ENCODE measurements around the gene HRH2.

DNA sequence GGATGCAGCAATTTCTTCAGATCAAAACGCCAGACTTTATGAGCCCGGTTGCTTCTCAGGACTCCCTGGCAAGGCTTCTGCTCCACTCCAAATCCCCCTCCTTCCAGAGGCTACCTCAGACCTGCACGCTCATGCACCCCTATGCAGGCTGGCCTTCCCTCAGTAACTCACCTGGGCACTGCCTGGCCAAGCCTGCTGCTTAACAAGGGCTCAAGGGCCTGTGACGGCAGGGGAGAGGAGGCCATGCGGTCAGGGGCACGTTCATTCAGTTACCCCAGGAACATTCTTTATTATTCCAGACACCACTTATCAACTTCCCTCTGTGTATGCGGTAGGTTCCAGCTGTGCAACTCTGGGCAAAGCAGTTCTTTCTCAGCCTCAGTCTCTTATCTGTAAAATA is 79.6 kb downstream of the HRH2 start:
- TF ChIP-seq POLR2AphosphoS5 (IDR thresholded peaks at IDR 0.05; ENCODE audit: low read depth, low read length) (no peak), REST (IDR thresholded peaks at IDR 0.05; ENCODE audit: insufficient read depth in 1 of 2, low read depth in 2 of 2, low read length in 2 of 2) (no peak), SIN3A (IDR thresholded peaks at IDR 0.05; ENCODE audit: borderline replicate concordance, insufficient read depth, low read length) (no peak), TAF1 (IDR thresholded peaks at IDR 0.05; ENCODE audit: borderline replicate concordance, insufficient read depth, low read length) (no peak), FOXP2 (optimal IDR thresholded peaks at IDR 0.05; ENCODE audit: borderline replicate concordance, extremely low read depth, extremely low read length, insufficient read depth) (no peak)
